ENCODE data around the gene SETD5.

- TF ChIP-seq, protein P1, sequence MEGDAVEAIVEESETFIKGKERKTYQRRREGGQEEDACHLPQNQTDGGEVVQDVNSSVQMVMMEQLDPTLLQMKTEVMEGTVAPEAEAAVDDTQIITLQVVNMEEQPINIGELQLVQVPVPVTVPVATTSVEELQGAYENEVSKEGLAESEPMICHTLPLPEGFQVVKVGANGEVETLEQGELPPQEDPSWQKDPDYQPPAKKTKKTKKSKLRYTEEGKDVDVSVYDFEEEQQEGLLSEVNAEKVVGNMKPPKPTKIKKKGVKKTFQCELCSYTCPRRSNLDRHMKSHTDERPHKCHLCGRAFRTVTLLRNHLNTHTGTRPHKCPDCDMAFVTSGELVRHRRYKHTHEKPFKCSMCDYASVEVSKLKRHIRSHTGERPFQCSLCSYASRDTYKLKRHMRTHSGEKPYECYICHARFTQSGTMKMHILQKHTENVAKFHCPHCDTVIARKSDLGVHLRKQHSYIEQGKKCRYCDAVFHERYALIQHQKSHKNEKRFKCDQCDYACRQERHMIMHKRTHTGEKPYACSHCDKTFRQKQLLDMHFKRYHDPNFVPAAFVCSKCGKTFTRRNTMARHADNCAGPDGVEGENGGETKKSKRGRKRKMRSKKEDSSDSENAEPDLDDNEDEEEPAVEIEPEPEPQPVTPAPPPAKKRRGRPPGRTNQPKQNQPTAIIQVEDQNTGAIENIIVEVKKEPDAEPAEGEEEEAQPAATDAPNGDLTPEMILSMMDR (IDR thresholded peaks at IDR 0.05): no peak
- TF ChIP-seq POLR2A (IDR thresholded peaks at IDR 0.05): no peak
Observed at GRCh38 chr3:9512456-9513045, 115.1 kb downstream of the SETD5 start.

Data from uterus (tissue), 2 donors.